NCI-H1930 (cell line): ENCODE data around the gene PKP1.

ENCODE experiments used
- DNase-seq, 2 experiments: peaks; one replicate each; lab custom pipeline; 2025; lab: John Stamatoyannopoulos, UW

PKP1 gene

DNA sequence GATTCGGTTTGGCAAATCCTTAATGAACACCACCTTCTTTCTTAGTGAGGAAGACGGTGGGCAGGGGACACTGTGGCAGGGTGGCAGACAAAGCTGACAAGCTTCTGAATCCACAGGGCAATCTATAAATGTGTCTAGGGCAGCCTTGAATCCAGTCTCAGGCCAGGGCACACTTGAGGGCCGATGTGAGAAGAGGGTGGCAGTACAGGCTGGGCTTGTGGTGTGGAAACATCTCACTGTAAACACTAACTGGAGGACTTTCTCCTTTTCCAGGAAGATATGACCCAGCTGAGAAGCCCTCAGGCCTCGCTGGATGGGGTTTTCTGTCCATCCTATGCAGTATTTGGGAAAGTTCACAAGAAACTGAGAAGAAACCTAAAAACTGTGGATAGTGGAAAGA, 46.5 kb downstream of the PKP1 start:
- no peak for DNase-seq

DNA sequence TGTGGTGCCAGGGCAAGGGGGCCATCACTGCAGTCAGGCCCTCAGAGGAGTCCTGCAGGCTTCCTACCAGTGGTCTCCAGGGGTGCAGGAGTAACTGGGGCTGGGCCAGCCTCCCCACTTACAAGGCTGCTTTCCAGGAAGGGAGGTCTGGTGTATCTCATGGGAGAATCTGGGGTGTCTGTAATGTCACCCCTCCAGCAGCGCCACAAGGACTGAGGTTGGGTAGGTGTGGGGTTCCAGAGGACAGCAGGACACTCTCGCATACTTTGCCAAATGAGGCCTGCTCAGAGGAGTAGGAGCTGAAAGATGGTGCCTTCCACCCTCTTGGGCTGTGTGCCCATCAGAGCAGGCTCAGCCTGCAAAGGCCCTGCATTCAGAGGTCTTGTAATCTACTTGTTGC, 47.2 kb downstream of the PKP1 start:
- no peak for DNase-seq

DNA sequence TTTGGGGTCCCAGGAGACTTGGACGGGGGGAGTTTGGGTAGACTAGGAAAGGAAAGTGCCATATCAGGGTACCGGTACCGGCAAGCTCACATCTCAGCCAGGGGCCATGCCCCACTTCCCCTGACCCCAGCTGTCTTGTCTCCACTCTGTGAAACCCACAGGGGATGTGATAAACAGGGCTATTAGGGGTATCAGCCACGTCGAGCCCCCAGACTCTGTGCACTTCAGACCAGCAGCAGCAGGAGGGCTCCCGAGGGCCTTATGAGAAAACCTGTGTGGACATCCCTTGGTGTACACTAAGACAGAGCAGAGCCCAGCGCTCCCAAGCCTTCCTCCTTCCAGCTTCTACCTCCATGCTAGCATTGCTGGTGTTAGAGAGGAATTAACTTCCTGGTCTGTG, 47.9 kb downstream of the PKP1 start:
- no peak for DNase-seq

DNA sequence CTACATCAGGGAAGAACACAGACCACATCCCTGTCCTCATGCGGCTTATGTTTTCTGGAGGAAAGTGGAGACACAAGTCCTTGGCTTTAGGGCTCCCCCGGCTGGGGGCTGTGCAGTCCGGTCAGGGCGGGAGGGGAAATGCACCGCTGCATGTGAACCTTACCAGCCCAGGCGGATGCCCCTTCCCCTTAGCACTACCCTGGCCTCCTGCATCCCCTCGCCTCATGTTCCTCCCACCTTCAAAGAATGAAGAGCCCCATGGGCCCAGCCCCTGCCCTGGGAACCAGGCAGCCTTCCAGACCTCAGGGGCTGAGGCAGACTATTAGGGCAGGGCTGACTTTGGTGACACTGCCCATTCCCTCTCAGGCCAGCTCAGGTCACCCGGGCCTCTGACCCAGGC, 48.7 kb downstream of the PKP1 start:
- DNase-seq = no peak

DNA sequence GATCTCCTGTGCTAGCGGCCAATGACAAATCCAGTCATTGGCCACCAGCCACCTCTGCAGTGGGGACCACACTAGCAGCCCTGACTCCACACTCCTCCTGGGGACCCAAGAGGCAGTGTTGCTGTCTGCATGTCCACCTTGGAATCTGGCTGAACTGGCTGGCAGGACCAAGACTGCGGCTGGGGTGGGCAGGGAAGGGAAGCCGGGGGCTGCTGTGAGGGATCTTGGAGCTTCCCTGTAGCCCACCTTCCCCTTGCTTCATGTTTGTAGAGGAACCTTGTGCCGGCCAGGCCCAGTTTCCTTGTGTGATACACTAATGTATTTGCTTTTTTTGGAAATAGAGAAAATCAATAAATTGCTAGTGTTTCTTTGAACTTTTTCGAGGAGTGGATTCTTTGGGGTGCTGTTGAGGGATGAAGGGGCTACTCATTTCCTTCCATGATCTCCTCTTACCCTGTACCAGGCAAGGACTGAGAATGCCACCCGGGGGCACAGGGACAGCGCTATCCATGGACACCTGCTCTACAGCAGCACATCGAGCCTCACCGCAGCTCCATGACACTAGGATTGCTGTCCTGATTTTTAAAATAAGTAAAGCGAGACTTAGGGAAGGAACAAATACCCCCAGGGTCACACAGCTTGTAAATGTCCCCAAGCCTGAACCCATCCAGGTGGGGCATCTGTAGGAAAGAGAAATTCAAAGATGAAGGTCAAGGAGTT, 49.5 kb downstream of the PKP1 start:
- no peak for DNase-seq

DNA sequence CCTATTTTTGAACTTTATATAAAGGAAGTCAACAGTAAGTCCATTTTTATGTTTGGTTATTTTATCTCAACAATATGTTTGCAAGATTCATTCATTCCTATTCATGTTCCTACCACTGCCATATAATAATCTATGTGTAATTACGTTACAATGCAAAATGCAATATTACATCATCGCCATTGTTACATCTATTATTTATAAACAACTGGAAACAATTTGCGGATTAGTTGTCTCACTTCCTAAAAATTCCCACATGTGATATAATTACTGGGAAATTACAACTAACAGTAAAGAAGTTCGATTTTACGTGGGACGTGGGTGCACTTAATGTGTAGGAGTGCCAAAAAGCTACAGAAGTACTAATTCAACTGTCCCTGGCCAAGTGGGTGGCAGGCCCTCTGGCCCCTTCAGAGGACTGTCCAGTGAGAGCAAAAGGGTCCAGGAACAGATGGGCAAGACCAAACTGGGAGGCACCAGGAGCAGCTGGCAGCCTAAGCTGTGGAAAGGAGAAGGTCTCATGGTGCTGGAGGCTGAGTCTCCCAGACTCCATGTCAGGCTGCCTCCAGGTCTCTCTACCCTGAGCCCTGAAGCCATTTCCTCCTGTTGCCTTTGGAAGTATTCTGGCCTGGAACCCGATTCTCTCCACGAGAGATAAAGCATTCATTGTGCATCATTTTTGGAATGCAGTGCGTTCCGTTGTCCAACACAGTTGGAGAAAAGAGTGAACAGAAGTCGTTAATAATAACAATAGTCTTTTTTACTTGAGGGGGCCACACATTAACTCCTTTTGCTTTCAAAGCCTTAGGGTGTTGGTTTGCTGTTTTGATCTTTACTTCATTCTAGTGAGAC, 51.2 kb downstream of the PKP1 start:
- no peak for DNase-seq

DNA sequence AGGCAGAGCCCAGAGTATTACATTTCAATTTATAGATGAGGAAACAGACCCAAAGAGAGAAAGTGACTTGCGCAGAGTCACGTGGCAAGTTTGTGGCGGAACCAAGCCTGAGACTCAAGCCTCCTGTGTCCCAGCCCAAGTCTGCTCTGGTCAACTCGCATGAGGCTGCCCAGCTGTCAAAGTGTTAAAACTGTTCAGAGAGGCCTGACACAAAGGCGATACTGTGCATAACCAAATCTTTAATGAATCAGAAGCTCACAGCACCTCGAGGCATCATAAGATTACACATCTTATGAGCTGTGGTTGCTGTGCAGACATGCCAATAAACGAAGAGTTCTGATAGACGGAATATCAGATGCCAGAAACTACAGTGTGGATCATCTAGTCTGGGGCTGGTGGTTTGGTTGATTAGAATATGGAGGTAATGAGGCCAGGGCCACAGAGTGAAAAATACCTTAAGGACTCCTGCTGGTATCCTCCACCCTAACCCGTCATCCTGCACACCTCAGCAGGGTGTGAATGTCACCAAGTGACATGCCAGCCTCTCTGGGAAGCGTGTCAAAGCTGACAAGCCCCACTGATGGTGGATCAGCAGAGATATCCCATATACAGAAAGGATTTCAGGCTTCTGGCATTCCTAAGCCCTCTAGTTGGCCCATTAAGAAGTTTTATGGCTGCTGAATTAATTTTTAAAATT, 52.0 kb downstream of the PKP1 start:
- DNase-seq = no peak

DNA sequence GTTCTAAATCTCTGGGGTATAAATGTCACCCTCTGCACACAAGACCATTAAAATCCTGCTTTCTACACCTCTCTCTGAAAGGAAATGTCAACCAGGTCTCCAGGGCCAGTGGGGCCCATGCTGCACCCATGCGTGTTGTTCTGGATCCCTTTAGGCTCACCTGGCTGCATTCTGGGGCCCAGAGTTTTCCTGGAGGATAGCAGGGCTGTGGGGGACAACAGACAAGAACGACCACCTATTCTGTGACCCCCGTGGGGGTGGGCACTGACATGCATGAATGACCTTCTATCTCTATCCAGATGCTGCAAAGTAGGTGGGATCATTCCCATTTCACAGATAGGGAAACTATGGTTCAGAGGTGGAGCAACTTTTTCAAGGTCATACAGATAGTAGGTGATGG, 52.6 kb downstream of the PKP1 start:
- no peak for DNase-seq

DNA sequence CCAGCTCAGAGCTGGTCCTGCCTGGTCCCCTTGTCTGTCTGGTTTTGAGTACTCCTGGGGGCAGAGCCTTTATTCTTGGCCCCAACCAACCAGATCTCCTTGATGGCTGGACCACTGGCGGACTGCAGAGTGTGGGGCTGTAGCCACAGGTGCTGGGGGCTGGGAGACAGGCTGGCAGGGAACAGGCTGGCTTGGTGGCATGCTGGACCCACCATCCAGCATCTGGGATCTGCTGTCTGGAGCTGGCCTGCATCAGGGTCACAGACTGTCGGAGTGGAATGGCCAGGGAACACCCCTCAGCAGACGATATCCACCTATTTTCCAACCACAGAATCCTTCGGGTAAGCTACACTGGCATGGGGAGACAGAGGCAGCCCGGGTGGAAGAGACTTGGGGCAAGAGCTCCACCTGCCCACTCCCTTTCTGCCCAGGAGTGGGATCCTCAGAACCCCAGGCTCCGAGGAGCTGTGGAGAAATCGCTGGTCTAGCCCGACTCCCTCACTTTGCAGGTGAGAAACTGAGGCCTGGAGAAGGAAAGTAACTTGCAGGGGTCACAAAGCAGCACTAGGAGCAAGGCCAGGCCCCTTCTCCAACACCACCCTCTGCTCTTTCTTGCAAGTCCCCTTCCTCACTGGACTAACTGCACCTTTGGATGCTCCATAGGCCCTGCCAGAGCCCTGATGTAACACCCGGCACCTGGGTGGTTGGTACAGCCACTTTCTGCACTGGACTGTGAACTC, 53.6 kb downstream of the PKP1 start:
- no peak for DNase-seq

DNA sequence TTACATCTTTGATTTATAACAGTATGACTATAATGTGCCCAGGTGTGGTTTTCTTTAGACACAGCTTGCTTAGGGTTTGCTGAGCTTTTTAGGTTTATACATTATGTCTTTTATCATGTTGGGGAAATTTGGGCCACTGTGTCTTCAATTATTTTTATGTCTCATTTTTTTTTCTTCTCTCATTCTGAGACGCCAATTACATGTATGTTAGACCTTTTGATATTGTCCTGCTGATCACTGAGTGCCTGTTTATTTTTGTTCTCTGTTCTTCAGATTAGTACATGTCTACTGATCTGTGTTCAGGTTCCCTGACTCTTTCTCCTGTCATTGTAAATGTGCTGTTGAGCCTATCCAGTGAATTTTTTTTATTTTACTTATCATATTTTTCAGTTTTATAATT, 58.1 kb downstream of the PKP1 start:
- DNase-seq = no peak

DNA sequence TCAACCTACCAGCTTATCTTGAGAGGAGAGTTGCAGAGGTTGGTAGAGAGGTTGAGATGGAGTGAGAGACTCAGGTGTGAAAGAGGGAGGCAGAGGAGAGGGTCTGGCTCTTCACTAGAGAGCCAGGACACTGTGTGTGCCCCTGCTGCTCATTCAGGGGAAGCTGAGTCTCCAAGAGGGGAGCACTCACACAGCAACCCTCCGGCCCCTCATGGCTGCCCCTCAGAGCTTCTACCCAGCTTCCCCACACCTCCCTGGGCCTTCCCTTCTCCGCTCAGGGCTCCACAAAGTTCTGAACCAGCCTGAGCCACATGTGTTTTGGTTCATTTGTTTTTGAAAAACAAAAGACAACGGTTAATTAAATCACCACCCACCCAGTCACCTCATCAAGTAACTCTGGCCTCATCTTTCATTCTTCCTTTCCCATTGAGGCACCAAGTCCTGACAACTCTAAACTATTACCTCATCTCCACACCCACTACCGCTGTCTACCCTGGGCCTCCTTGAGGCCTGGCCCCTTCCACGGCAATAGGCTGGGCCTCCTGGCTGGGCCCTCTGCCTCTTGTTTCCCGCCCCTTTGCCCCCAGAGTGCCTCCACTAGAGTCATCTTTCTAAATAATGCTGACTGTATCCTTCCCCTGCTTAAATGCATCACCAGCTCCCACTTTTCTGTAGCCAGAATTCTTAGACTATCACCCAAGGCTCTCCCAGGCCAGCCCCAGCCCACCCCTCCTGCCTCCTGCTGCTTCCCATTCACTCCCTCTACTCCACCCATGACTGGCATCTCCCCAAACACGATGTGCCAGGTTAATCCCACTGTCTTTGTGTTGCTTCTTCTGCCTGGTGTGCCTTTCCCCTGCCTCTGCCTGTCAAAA, 61.1 kb downstream of the PKP1 start:
- no peak for DNase-seq

DNA sequence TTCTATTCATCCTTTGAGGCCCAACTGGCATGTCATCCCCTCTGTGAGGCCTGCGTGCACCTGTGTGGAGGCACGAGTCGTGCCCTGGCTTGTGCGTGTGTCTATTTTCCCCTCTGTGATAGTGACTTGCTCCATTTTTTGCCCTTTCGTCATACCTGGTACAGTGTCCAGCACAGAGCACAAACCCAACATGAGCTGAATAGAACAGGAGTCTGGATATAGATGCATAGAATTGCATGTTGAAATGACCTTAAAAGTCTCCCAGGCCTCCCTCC, 61.7 kb downstream of the PKP1 start:
- no peak for DNase-seq

DNA sequence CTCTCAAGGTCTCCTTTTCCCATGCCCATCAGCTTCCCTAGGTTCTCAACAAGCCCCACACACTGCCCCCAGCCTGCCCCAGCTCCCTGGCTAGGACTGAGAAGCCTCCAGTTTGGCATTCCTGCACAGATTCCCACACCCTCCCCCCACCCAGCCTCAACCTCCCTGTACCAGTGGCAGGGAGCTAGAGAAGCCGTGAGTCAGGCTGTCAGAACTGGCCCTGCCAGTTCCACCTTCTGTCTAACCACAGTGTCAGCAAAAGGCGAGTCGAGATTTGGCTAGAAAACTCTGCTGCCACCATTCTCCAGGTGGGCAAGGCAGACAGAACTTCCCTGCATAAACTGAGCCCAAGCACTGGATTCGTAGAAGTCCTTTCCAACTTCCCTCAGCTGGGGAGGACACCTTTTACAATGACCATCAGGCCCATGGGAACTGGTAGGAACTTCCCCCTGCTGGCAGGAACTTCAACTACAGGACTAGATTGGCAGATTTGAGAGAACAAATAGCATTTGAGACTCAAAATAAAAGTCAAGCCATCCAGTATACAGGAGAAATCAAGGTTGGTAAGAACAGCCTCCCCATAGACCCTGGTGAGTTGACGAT, 63.1 kb downstream of the PKP1 start:
- no peak for DNase-seq

DNA sequence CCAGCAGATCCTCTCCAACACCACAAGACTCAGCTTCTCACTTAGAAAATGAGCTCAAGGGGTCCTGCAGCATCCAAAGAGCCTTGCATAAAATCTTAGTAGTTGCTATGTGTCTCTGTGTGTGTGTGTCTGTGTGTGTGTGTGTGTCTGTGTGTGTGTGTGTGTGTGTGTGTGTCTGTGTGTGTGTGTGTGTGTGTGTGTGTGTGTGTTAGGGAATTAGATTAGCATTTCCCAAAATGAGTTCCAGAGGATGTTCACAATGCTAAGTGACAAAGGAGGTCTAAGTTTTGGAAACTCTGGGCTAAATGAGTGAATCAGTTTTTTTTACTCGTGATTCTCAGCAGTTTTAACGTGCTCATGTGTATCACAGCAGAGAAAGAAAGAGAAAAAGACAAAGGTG, 63.7 kb downstream of the PKP1 start:
- no peak for DNase-seq

DNA sequence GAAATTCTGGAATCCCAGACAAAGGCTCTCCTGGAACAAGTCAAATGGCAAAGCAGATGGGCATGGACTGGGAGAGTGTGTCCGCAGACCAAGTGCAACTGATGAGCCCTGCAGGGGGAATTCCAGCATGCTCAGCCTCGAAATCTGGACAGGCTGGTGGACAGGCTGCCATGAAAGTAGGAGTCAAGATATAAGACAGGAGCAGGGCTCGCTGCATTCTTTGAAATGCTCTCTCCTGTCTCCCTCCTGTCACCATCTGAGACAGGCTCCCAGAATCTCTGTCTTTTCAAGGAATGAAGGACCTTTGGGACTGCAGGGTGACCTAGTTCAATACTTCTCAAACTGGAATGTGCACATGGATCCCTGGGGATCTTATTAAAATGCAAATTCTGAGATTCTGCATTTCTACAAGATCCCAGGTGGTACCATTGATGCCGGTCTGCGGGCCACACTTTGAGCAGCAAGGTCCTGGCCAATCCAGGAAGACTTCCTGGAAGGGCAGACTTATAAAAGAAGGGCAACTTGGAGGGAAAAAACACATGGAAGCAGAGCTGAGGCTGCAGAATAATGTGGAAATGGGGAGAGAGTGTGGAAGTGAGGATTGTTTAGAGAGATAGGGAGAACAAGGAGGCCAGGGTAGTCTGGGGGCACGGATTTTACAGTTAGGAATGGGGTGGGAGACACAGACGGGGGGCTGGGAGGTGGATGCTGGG, 64.3 kb downstream of the PKP1 start:
- DNase-seq = no peak

DNA sequence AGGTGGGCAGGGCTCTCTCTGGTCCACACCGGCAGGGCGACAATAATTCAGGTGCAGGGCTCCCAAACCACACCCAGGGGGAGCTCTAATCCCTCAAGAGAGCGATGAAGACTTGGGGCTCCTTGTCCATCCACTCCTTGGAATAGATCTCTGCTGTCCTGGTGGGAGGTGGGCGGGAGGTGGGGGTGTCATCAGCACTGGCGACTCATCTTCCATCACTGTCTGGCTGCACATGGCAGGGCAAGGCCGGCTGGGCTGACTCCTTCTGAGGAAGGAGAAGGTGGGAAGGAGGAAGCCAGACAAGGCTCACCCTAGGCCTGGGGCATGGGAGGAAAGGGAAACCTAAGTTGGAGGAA, 64.9 kb downstream of the PKP1 start:
- DNase-seq = peak in 1 of 2 experiments; percentile 11

DNA sequence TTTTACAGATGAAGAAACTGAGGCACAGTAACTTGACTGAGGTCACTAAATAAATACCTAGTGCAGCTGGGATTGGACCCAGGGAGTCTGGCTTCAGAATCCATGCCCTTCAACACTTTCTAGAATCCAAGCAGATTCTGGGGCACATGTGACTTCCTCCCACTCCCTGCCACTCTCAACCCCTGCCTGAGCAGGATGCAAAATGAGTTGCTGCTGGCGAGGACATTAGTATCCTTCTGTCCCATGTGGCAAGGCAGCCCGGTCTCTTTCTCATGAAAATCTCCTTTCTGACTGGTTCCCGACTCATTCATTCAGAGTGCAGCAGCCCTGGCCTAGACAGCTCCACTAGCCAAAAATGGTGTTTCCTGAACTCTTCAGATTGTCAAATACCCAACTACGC, 65.8 kb downstream of the PKP1 start:
- no peak for DNase-seq

DNA sequence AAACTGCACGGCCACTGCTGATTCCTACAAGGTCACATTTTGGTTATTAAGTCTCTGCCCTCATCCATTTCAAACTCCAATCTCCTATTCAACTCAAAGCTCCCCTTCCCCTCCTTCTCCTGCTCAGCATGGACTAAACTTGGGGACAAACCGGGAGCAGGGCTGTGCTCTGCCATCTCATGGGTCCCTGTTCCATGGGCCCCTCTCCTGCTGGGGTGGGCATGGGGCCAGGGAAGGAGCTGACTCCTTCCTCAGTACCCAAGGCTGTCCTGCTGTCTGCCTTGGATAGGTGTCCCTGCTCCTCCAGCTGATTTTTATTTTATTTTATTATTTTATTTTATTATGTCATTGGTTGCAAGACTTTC, 67.0 kb downstream of the PKP1 start:
- no peak for DNase-seq

DNA sequence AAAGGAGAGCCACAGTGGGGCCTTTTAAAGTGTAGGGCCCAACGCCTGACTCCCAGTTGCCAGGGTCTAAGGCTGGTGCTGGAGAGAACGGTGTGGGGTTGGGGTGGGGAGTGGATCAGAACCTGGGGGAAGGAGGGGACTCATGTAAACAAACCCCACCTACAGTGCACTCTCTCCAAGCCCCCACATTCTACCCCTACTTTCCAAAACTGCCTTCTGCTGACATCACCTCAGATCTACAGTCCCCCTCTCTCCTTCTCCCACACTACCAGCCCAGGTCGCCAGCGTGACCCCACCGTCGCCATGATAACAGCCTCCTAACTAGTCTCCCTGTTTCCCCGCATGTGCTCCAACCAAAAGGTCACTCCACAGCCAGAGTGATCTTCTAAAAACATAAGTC, 67.6 kb downstream of the PKP1 start:
- no peak for DNase-seq

DNA sequence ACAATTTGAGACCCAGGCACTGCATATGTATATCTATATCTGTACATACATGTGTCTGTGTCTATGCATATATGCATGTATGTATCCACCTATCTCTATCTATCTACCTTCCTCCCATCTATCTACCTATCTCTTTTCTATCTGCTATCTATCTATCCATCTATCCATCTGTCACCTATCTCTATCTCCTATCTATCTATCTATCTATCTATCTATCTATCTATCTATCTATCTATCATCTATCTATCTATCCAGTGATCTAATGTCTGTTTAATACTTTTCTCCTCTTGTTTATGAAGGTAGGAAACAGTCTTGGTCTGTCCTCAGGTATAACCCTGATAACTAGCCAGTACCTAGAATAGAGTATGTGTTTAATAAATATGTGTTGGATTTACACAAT, 68.3 kb downstream of the PKP1 start:
- DNase-seq = no peak
